Brain microvascular endothelial cell (primary cell): ENCODE data around the gene NDUFS5.
"Not testable (repeated sequence)": the region's sequence is repeated elsewhere in the genome, so short reads cannot be mapped to it uniquely, and the experiment has no call there.

Experiments
- DNase-seq: peaks from one replicate; pipeline ENCODE4 v3.0.0-alpha.2; 2020
- H3K27ac ChIP-seq: fragments of 250-450 bp; sonication (Bioruptor Pico); 2 replicates; pipeline ENCODE4 v1.5.1; 2020; ENCODE audit warnings: mild to moderate bottlenecking, moderate library complexity
- H3K27me3 ChIP-seq: fragments of 250-450 bp; sonication (Bioruptor Pico); replicated peaks from 2 replicates; pipeline ENCODE4 v1.5.1; 2020; ENCODE audit warnings: mild to moderate bottlenecking
- H3K36me3 ChIP-seq: fragments of 250-450 bp; sonication (Bioruptor Pico); replicated peaks from 2 replicates; pipeline ENCODE4 v1.5.1; 2020; ENCODE audit warnings: mild to moderate bottlenecking
- H3K4me3 ChIP-seq: 2 replicates; pipeline ENCODE4 v1.5.1; 2011; ENCODE audit warnings: low read depth, mild to moderate bottlenecking, control low read depth, low read length, moderate library complexity
- in situ Hi-C: cut with HindIII; loops from 2 replicates; pipeline ENCODE4 v1.10.0; 2017; ENCODE audit warnings: low sequenced_read_pairs, low pct_ligation_motif_present
- TF ChIP-seq, protein P1 (sequence below): IDR thresholded peaks from 2 replicates; pipeline ENCODE4 v1.5.1; 2011; ENCODE audit warnings: low read depth, mild to moderate bottlenecking, moderate library complexity, low read length, control low read depth, inconsistent platforms; ENCODE audit errors: missing control alignments

NDUFS5 gene

DNA sequence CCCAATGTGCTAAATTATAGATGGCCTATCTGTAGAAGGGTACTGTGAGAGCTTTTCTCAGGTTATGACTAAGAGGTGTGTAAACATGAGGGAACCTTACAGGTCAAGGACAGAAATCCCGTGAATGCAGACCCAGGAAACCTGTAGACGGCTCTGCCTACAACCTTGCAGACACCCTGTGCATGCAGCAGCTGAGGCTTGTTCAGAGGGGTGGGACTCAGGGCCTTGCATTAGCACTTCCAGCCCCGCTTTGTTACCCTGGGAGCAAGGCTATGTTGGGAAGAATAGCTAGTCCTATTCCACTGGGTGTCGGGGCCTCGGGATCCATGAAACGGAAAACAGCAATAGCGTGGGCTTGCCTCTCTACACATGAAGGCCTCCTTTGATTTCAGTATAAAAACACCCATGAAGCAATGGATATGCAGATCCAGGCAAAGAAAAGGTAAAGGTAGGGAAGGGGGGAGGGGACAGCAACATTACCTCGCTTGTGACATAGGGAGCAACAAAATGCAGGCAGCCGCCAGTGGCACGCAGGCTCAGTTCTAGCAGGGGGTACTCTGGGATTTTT, 9.5 kb upstream of the NDUFS5 start:
- DNase-seq, result no peak
- Histone ChIP-seq H3K36me3 (peaks cover 7% of the 10 kb centered on the region), H3K27me3 (no peaks in the 10 kb centered on the region), H3K27ac (no peak overlapping the region), H3K4me3 (no peak overlapping the region)
- TF ChIP-seq, protein P1, sequence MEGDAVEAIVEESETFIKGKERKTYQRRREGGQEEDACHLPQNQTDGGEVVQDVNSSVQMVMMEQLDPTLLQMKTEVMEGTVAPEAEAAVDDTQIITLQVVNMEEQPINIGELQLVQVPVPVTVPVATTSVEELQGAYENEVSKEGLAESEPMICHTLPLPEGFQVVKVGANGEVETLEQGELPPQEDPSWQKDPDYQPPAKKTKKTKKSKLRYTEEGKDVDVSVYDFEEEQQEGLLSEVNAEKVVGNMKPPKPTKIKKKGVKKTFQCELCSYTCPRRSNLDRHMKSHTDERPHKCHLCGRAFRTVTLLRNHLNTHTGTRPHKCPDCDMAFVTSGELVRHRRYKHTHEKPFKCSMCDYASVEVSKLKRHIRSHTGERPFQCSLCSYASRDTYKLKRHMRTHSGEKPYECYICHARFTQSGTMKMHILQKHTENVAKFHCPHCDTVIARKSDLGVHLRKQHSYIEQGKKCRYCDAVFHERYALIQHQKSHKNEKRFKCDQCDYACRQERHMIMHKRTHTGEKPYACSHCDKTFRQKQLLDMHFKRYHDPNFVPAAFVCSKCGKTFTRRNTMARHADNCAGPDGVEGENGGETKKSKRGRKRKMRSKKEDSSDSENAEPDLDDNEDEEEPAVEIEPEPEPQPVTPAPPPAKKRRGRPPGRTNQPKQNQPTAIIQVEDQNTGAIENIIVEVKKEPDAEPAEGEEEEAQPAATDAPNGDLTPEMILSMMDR, result no peak
- in situ Hi-C loops, result no loop called here

DNA sequence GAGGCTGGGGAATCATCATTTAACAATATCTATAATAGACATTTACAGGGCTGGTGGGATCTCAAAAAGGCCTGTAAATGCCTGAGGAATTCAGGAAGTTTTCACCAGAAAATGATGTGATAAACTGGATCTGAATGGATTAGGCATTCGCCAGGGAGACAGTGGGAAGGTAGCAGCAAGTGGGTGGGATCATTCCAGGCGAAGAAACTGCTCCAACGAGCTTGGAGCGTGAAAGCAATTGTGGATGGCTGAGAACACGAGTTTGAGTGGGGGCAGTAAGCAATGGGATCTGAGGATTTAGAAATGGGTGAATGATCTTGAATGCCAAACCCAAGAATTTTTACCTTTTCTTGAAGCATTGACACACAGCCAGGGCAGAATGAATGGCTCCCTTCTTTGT, 8.9 kb upstream of the NDUFS5 start:
- no peak for DNase-seq
- TF ChIP-seq, protein P1, result no peak
- Histone ChIP-seq H3K36me3 (peaks cover 1% of the 10 kb centered on the region), H3K27me3 (no peaks in the 10 kb centered on the region), H3K27ac (no peak overlapping the region), H3K4me3 (no peak overlapping the region)
- in situ Hi-C loops, result no loop called here

DNA sequence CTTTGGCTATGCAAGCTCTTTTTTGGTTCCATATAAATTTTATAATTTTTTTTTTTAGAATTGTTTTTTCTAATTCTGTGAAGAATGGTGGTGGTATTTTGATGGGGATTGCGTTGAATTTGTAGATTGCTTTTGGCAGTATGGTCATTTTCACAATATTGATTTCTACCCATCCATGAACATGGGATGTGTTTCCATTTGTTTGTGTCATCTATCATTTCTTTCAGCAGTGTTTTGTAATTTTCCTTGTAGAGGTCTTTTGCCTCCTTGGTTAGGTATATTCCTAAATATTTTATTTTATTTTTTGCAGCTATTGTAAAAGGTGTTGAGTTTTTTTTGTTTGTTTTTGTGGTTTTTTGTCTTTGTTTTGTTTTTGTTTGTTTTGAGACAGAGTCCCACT, 5.7 kb upstream of the NDUFS5 start:
- DNase-seq, H3K4me3 ChIP-seq, in situ Hi-C loops, H3K36me3 ChIP-seq, H3K27ac ChIP-seq, H3K27me3 ChIP-seq: not testable (repeated sequence)

DNA sequence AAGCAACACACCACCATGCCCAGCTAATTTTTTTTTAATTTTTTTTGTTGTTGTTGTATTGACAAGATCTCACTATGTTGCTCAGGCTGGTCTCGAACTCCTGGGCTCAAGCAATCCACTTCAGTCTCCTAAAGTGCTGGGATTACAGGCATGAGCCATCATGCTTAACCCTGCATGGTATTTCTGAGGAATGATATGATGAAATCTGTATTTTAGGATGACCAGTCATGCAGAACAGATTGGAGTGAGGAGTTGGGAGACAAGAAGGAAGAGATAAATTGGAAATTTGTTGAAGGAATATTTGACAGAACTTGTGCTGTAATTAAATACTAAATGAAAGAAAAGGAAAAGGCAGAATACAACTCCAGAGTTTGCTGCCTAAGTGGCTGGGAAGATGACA, 4.7 kb upstream of the NDUFS5 start:
- in situ Hi-C loops, result no loop called here
- Histone ChIP-seq H3K36me3 (no peaks in the 10 kb centered on the region), H3K27me3 (no peaks in the 10 kb centered on the region), H3K27ac (no peak overlapping the region), H3K4me3 (no peak overlapping the region)
- DNase-seq, result no peak
- TF ChIP-seq, protein P1, result no peak

DNA sequence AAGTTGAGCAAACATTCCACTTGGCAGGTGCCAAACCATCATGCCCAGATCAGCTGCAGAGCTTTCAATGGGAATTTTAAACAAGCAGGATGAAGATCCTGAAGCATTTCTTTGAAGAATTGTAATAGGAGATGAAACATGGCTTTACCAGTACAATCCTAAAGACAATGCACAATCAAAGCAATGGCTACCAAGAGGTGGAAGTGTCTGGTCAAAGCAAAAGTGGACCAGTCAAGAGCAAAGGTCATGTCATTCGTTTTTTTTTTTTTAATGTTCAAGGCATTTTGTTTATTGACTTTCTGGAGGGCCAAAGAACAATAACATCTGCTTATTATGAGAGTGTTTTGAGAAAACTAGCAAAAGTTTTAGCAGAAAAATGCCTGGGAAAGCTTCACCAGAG, 3.0 kb upstream of the NDUFS5 start:
- DNase-seq, result no peak
- in situ Hi-C loops, result no loop called here
- no peaks in the 10 kb centered on the region for H3K36me3 ChIP-seq
- TF ChIP-seq, protein P1, result no peak
- H3K27ac ChIP-seq, result no peak overlapping the region
- H3K4me3 ChIP-seq, result no peak overlapping the region
- H3K27me3 ChIP-seq, result no peaks in the 10 kb centered on the region

DNA sequence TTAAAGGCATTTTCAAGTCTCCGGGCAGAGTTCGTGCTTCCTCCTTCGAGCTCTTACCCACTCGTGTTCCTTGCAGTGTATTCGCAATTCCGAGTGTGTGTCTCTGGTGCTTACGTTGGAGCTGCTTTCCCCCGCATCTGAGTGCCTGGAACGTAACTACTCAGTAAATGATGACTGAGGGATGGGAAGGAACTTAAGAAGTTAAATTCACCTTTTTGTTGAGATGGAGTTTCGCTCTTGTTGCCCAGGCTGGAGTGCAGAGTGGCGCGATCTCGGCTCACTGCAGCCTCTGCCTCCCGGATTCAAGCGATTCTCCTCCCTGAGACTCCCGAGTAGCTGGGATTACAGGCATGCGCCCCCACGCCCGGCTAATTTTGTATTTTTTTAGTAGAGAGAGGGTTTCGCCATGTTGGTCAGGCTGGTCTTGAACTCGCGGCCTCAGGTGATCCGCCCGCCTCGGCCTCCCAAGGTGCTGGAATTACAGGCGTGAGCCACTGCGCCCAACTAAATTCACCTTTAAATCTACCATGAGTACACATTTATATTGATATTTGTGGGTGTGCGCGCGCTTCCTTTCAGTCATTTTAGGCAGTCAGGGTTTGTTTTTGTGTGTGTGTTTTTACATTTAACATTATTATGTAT, 837 bp downstream of the NDUFS5 start:
- in situ Hi-C loops, result no loop called here

More for the DNA sequence above, 837 bp downstream of the NDUFS5 start:
- no peak for DNase-seq
- TF ChIP-seq, protein P1, result no peak
- Histone ChIP-seq H3K27me3 (no peaks in the 10 kb centered on the region), H3K4me3 (peak overlapping the region; percentile 72), H3K36me3 (peaks cover 33% of the 10 kb centered on the region), H3K27ac (peak overlapping the region; percentile 98)
